GM23338 (cell line): Measurements from ENCODE around the gene STAP2. TPM values are rescaled to one million over a fixed set of nuclear protein-coding genes. Genes with fewer than 3 reads are reported as not detected.

Source experiments
- ATAC-seq: fragments of 200-7000 bp; cut with Tn5 transposase; 3 replicates; pipeline ENCODE4 v1.9.1; 2020
- DNase-seq: peaks from one replicate; pipeline ENCODE4 v3.0.0-alpha.2; 2015; ENCODE audit warnings: low spot score
- H2AFZ ChIP-seq: fragments of 200-600 bp; sonication (generic); 2 replicates; pipeline ENCODE4 v1.8.0; 2016; ENCODE audit warnings: antibody characterized with exemption, mild to moderate bottlenecking, moderate library complexity
- H3F3A ChIP-seq: fragments of 200-600 bp; sonication (generic); replicated peaks from 2 replicates; pipeline ENCODE4 v1.8.0; 2017; ENCODE audit warnings: antibody characterized with exemption, mixed run types, low read depth
- H3K27ac ChIP-seq: fragments of 200-600 bp; sonication (generic); 2 replicates; pipeline ENCODE4 v1.6.1; 2016; ENCODE audit warnings: low read depth
- H3K27me3 ChIP-seq: fragments of 200-600 bp; sonication (generic); 2 replicates; pipeline ENCODE4 v1.8.0; 2016; ENCODE audit warnings: mild to moderate bottlenecking, mixed run types, moderate library complexity; ENCODE audit not compliant: insufficient read depth
- H3K36me3 ChIP-seq: fragments of 200-600 bp; sonication (generic); 2 replicates; pipeline ENCODE4 v1.8.0; 2016; ENCODE audit warnings: mild to moderate bottlenecking; ENCODE audit not compliant: insufficient read depth
- H3K4me1 ChIP-seq: fragments of 200-600 bp; sonication (generic); 2 replicates; pipeline ENCODE4 v1.8.0; 2016; ENCODE audit warnings: mild to moderate bottlenecking, moderate library complexity; ENCODE audit not compliant: insufficient read depth
- H3K4me2 ChIP-seq: fragments of 200-600 bp; sonication (generic); 2 replicates; pipeline ENCODE4 v1.7.1; 2017; ENCODE audit warnings: mixed run types
- H3K4me3 ChIP-seq: fragments of 200-600 bp; sonication (generic); 2 replicates; pipeline ENCODE4 v1.6.1; 2016; ENCODE audit warnings: mixed run types
- H3K79me2 ChIP-seq: fragments of 200-600 bp; sonication (generic); replicated peaks from 2 replicates; pipeline ENCODE4 v1.8.0; 2017; ENCODE audit warnings: mild to moderate bottlenecking; ENCODE audit not compliant: insufficient read depth
- H3K9me2 ChIP-seq: fragments of 200-600 bp; sonication (generic); 2 replicates; pipeline ENCODE4 v1.8.0; 2017; ENCODE audit not compliant: insufficient read depth
- H4K20me1 ChIP-seq: fragments of 200-600 bp; sonication (generic); replicated peaks from 2 replicates; pipeline ENCODE4 v1.8.0; 2017; ENCODE audit warnings: mild to moderate bottlenecking; ENCODE audit not compliant: insufficient read depth
- H3K27ac Mint-ChIP-seq: 2 replicates; pipeline ENCODE4 v1.8.0; 2020; ENCODE audit warnings: inconsistent platforms, mild to moderate bottlenecking, moderate library complexity, mixed read lengths
- H3K27me3 Mint-ChIP-seq: 3 replicates; pipeline ENCODE4 v1.8.0; 2022; ENCODE audit warnings: low read depth, mild to moderate bottlenecking, moderate library complexity, mixed read lengths, inconsistent platforms; ENCODE audit not compliant: insufficient read depth, poor library complexity
- H3K36me3 Mint-ChIP-seq: 3 replicates; pipeline ENCODE4 v1.8.0; 2021; ENCODE audit warnings: low read depth, mild to moderate bottlenecking, inconsistent platforms, moderate library complexity, mixed read lengths
- H3K4me1 Mint-ChIP-seq: 3 replicates; pipeline ENCODE4 v1.8.0; 2020; ENCODE audit warnings: mild to moderate bottlenecking, inconsistent platforms, mixed read lengths
- H3K4me3 Mint-ChIP-seq: 3 replicates; pipeline ENCODE4 v1.8.0; 2021; ENCODE audit warnings: moderate library complexity, mild to moderate bottlenecking, inconsistent platforms, mixed read lengths
- H3K9me3 Mint-ChIP-seq: 3 replicates; pipeline ENCODE4 v1.8.0; 2020; ENCODE audit warnings: moderate library complexity, mild to moderate bottlenecking, inconsistent platforms, mixed read lengths
- CREB1 ChIP-seq: fragments of 250-450 bp; sonication (Bioruptor Pico); IDR thresholded peaks from 2 replicates; pipeline ENCODE4 v1.5.0; 2020; ENCODE audit warnings: low read depth, mild to moderate bottlenecking, moderate library complexity
- EZH2 ChIP-seq: fragments of 200-600 bp; sonication (generic); IDR thresholded peaks from one replicate; pipeline ENCODE4 v1.8.0; 2017; ENCODE audit warnings: antibody characterized with exemption, mild to moderate bottlenecking, low read depth; ENCODE audit not compliant: unreplicated experiment
- EZH2phosphoT487 ChIP-seq: fragments of 200-600 bp; sonication (generic); IDR thresholded peaks from one replicate; pipeline ENCODE4 v1.8.1; 2018; ENCODE audit warnings: antibody characterized with exemption; ENCODE audit not compliant: unreplicated experiment
- JUNB ChIP-seq: IDR thresholded peaks from one replicate; pipeline ENCODE4 v1.6.1; 2016; ENCODE audit warnings: antibody characterized with exemption; ENCODE audit not compliant: unreplicated experiment
- NANOG ChIP-seq: IDR thresholded peaks from 2 replicates; pipeline ENCODE4 v1.6.1; 2016; ENCODE audit warnings: antibody characterized with exemption, borderline replicate concordance
- POLR2AphosphoS5 ChIP-seq: IDR thresholded peaks from 2 replicates; pipeline ENCODE4 v1.6.1; 2016; ENCODE audit warnings: antibody characterized with exemption, low read depth
- STAT1 ChIP-seq: IDR thresholded peaks from one replicate; pipeline ENCODE4 v1.6.1; 2016; ENCODE audit warnings: antibody characterized with exemption; ENCODE audit not compliant: unreplicated experiment
- ZNF114 ChIP-seq: fragments of 250-450 bp; sonication (Bioruptor Pico); IDR thresholded peaks from 2 replicates; pipeline ENCODE4 v1.5.0; 2020; ENCODE audit warnings: mild to moderate bottlenecking, moderate library complexity
- ZNF331 ChIP-seq: fragments of 250-450 bp; sonication (Bioruptor Pico); IDR thresholded peaks from 2 replicates; pipeline ENCODE4 v1.5.0; 2020; ENCODE audit warnings: low read depth, mild to moderate bottlenecking, moderate library complexity
- polyA plus RNA-seq: library from polyadenylated mRNA; unstranded; fragments of >200 nt; fragmentation: Nextera tagmentation; extraction: Ambion mirVana; gene quantifications from 2 replicates; pipeline ENCODE4 v1.2.1, GENCODE V29; 2016
- total RNA-seq: library from RNA; depleted of rRNA; stranded (reverse); fragments of >200 nt; shearing (Covaris generic); gene quantifications from 2 replicates; pipeline ENCODE4 v1.2.3, GENCODE V29; 2014
- TF ChIP-seq, protein P1 (sequence below), 2 experiments: fragments of 200-600 bp in 1 of 2; sonication (generic) in 1 of 2; conservative IDR thresholded peaks; 2 replicates each; pipeline versions ENCODE4 v1.5.1 to v1.6.1; 2016 to 2017; ENCODE audit warnings: antibody characterized with exemption in 2 of 2, low read depth in 2 of 2, mild to moderate bottlenecking in 2 of 2, moderate library complexity in 1 of 2
- TF ChIP-seq, protein P2 (sequence below): fragments of 250-450 bp; sonication (Bioruptor Pico); IDR thresholded peaks from 2 replicates; pipeline ENCODE4 v1.5.0; 2020; ENCODE audit warnings: mild to moderate bottlenecking, moderate library complexity
- TF ChIP-seq, protein P3 (sequence below): IDR thresholded peaks from 2 replicates; pipeline ENCODE4 v1.6.1; 2016; ENCODE audit warnings: antibody characterized with exemption

Gene STAP2
- total and polyA plus RNA-seq, 2 experiments from 2014 or later, result 15.1 to 20.7 TPM

DNA sequence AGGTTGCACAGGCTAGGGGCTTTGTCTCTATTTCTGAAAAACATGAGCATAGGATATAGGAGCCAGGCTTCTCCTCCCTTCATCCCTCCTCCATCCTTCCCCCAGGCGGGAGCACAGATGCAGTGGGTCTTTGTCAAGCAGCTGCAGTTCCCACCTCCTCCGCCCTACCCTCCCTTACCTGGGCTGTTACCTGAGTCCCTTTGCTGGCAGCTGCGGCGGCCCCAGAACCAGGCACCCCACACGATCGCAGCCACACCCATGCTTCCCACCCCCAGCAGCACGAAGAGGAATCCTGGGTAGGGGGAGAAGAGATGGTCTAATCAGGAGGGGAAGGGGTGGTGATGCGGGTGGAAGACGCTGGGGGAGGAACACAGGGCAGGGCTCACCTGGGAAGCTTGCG, 44.2 kb downstream of the STAP2 start (continued):
- no peak for TF ChIP-seq CREB1 (CRISPR knock-in tag)
- TF ChIP-seq, protein P1, sequence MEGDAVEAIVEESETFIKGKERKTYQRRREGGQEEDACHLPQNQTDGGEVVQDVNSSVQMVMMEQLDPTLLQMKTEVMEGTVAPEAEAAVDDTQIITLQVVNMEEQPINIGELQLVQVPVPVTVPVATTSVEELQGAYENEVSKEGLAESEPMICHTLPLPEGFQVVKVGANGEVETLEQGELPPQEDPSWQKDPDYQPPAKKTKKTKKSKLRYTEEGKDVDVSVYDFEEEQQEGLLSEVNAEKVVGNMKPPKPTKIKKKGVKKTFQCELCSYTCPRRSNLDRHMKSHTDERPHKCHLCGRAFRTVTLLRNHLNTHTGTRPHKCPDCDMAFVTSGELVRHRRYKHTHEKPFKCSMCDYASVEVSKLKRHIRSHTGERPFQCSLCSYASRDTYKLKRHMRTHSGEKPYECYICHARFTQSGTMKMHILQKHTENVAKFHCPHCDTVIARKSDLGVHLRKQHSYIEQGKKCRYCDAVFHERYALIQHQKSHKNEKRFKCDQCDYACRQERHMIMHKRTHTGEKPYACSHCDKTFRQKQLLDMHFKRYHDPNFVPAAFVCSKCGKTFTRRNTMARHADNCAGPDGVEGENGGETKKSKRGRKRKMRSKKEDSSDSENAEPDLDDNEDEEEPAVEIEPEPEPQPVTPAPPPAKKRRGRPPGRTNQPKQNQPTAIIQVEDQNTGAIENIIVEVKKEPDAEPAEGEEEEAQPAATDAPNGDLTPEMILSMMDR (conservative IDR thresholded peaks at IDR 0.05; ENCODE audit: low read depth in 2 of 2), result no peak
- no peak for TF ChIP-seq EZH2phosphoT487
- TF ChIP-seq NANOG, result no peak

DNA sequence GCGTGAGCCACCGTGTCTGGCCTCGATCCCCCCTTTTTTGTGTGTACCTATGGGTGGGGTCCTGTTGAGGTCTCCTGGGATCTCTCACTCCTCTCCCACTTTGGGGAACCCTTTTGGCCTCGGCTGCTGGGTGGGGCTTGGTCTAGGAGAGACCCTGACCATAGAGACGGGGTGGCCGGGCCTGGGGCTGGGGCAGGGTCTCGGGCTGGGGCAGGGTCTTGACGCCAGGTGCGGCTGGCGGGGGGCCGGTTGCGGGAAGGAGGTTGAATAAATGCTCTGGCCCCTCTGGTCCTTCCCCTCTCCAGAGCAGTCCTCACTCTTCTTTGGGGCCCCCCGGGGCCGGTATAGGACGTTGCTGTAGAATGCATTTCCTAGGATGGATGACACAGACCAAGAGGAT, 46.1 kb downstream of the STAP2 start:
- Histone ChIP-seq H3K4me2 (no peak overlapping the region), H3K36me3 (no peaks in the 10 kb centered on the region), H3K9me2 (no peaks in the 10 kb centered on the region), H3K4me3 (no peak overlapping the region), H3K79me2 (no peaks in the 10 kb centered on the region), H2AFZ (no peak overlapping the region), H4K20me1 (no peaks in the 10 kb centered on the region), H3F3A (no peaks in the 10 kb centered on the region), H3K4me1 (no peaks in the 10 kb centered on the region), H3K27ac (no peak overlapping the region), H3K27me3 (no peaks in the 10 kb centered on the region)
- peaks cover 7% of the 10 kb centered on the region; the same call in 2 of the 3 replicates for H3K4me1 Mint-ChIP-seq
- no peak overlapping the region for H3K4me3 Mint-ChIP-seq
- H3K27ac Mint-ChIP-seq, result no peak overlapping the region
- no peaks in the 10 kb centered on the region for H3K36me3 Mint-ChIP-seq
- H3K27me3 Mint-ChIP-seq, result peaks cover 13% of the 10 kb centered on the region
- ATAC-seq, result no peak
- no peaks in the 10 kb centered on the region; the same call in 2 of the 3 replicates for H3K9me3 Mint-ChIP-seq
- no peak for DNase-seq
- TF ChIP-seq, protein P2, sequence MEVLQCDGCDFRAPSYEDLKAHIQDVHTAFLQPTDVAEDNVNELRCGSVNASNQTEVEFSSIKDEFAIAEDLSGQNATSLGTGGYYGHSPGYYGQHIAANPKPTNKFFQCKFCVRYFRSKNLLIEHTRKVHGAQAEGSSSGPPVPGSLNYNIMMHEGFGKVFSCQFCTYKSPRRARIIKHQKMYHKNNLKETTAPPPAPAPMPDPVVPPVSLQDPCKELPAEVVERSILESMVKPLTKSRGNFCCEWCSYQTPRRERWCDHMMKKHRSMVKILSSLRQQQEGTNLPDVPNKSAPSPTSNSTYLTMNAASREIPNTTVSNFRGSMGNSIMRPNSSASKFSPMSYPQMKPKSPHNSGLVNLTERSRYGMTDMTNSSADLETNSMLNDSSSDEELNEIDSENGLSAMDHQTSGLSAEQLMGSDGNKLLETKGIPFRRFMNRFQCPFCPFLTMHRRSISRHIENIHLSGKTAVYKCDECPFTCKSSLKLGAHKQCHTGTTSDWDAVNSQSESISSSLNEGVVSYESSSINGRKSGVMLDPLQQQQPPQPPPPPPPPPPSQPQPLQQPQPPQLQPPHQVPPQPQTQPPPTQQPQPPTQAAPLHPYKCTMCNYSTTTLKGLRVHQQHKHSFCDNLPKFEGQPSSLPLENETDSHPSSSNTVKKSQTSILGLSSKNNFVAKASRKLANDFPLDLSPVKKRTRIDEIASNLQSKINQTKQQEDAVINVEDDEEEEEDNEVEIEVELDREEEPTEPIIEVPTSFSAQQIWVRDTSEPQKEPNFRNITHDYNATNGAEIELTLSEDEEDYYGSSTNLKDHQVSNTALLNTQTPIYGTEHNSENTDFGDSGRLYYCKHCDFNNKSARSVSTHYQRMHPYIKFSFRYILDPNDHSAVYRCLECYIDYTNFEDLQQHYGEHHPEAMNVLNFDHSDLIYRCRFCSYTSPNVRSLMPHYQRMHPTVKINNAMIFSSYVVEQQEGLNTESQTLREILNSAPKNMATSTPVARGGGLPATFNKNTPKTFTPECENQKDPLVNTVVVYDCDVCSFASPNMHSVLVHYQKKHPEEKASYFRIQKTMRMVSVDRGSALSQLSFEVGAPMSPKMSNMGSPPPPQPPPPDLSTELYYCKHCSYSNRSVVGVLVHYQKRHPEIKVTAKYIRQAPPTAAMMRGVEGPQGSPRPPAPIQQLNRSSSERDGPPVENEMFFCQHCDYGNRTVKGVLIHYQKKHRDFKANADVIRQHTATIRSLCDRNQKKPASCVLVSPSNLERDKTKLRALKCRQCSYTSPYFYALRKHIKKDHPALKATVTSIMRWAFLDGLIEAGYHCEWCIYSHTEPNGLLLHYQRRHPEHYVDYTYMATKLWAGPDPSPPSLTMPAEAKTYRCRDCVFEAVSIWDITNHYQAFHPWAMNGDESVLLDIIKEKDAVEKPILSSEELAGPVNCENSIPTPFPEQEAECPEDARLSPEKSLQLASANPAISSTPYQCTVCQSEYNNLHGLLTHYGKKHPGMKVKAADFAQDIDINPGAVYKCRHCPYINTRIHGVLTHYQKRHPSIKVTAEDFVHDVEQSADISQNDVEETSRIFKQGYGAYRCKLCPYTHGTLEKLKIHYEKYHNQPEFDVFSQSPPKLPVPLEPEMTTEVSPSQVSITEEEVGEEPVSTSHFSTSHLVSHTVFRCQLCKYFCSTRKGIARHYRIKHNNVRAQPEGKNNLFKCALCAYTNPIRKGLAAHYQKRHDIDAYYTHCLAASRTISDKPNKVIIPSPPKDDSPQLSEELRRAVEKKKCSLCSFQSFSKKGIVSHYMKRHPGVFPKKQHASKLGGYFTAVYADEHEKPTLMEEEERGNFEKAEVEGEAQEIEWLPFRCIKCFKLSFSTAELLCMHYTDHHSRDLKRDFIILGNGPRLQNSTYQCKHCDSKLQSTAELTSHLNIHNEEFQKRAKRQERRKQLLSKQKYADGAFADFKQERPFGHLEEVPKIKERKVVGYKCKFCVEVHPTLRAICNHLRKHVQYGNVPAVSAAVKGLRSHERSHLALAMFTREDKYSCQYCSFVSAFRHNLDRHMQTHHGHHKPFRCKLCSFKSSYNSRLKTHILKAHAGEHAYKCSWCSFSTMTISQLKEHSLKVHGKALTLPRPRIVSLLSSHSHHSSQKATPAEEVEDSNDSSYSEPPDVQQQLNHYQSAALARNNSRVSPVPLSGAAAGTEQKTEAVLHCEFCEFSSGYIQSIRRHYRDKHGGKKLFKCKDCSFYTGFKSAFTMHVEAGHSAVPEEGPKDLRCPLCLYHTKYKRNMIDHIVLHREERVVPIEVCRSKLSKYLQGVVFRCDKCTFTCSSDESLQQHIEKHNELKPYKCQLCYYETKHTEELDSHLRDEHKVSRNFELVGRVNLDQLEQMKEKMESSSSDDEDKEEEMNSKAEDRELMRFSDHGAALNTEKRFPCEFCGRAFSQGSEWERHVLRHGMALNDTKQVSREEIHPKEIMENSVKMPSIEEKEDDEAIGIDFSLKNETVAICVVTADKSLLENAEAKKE, result no peak
- TF ChIP-seq CREB1 (CRISPR knock-in tag), result no peak
- no peak for TF ChIP-seq NANOG
- TF ChIP-seq EZH2, result no peak
- no peak for TF ChIP-seq JUNB
- TF ChIP-seq ZNF114 (CRISPR knock-in tag), result no peak
- TF ChIP-seq, protein P3, sequence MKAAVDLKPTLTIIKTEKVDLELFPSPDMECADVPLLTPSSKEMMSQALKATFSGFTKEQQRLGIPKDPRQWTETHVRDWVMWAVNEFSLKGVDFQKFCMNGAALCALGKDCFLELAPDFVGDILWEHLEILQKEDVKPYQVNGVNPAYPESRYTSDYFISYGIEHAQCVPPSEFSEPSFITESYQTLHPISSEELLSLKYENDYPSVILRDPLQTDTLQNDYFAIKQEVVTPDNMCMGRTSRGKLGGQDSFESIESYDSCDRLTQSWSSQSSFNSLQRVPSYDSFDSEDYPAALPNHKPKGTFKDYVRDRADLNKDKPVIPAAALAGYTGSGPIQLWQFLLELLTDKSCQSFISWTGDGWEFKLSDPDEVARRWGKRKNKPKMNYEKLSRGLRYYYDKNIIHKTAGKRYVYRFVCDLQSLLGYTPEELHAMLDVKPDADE, result no peak
- TF ChIP-seq POLR2AphosphoS5, result no peak
- no peak for TF ChIP-seq STAT1
- TF ChIP-seq, protein P1 (conservative IDR thresholded peaks at IDR 0.05; ENCODE audit: low read depth in 2 of 2), result no peak
- no peak for TF ChIP-seq ZNF331
